ENCODE measurements around the gene SMAD7.

DNA sequence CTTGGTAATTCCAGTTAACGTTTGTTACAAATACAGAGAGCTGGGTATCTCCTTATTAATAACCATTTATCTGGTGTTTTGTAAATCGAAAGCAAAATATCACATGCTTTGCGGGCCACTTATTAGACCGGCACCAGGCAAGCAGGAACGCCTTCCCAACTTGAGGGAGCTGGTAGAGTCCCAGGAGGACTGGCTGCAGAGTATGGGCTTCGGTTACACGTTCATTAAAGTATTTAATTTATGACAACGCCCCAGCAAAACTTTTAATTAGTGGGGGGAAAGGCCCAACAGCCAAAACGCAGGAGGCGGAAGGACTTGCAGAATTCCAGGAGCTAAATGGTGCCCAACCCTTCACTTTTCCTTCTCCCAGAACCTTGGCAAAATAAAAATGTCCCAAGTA lies 3.7 kb downstream of the SMAD7 start:
- TF ChIP-seq CTCF (IDR thresholded peaks at IDR 0.05): no peak
- no peak for TF ChIP-seq ZFX (IDR thresholded peaks at IDR 0.05; ENCODE audit: borderline replicate concordance)
